ENCODE results near the gene SCAI.
"Not testable (repeated sequence)": the region's sequence is repeated elsewhere in the genome, so short reads cannot be mapped to it uniquely, and the experiment has no call there.

Gene SCAI

GRCh38 chr9:125061391-125061790, 81.9 kb downstream of the SCAI start:
- no peak overlapping the region for H3K9ac ChIP-seq (ENCODE audit: low read length)
- H3K27me3 ChIP-seq (ENCODE audit: control insufficient read depth, insufficient read depth, low read length): no peaks in the 10 kb centered on the region
- no peaks in the 10 kb centered on the region for H3K9me3 ChIP-seq (ENCODE audit: control insufficient read depth, low read depth, low read length)
- no peak overlapping the region for H3K27ac ChIP-seq (ENCODE audit: low read length)
- H3K36me3 ChIP-seq (ENCODE audit: control insufficient read depth, low read depth, low read length): no peaks in the 10 kb centered on the region
- no peaks in the 10 kb centered on the region for H3K4me1 ChIP-seq (ENCODE audit: control insufficient read depth, low read depth, low read length)
- H3K4me3 ChIP-seq (ENCODE audit: low read length): no peak overlapping the region

GRCh38 chr9:125049212-125050049, 93.9 kb downstream of the SCAI start:
- no peak overlapping the region for H3K27ac ChIP-seq (ENCODE audit: low read length)
- peaks cover 6% of the 10 kb centered on the region for H3K36me3 ChIP-seq (ENCODE audit: control insufficient read depth, low read depth, low read length)

GRCh38 chr9:125043631-125044030, 99.7 kb downstream of the SCAI start:
- Histone ChIP-seq H3K4me1 (ENCODE audit: control insufficient read depth, low read depth, low read length) (no peaks in the 10 kb centered on the region), H3K4me3 (ENCODE audit: low read length) (no peak overlapping the region), H3K36me3 (ENCODE audit: control insufficient read depth, low read depth, low read length) (no peaks in the 10 kb centered on the region), H3K9me3 (ENCODE audit: control insufficient read depth, low read depth, low read length) (no peaks in the 10 kb centered on the region), H3K27me3 (ENCODE audit: control insufficient read depth, insufficient read depth, low read length) (no peaks in the 10 kb centered on the region), H3K27ac (ENCODE audit: low read length) (no peak overlapping the region), H3K9ac (ENCODE audit: low read length) (no peak overlapping the region)

More at GRCh38 chr9:125049212-125050049, 93.9 kb downstream of the SCAI start:
- no peak overlapping the region for H3K4me3 ChIP-seq (ENCODE audit: low read length)
- no peaks in the 10 kb centered on the region for H3K4me1 ChIP-seq (ENCODE audit: control insufficient read depth, low read depth, low read length)
- H3K9me3 ChIP-seq (ENCODE audit: control insufficient read depth, low read depth, low read length): no peaks in the 10 kb centered on the region
- H3K9ac ChIP-seq (ENCODE audit: low read length): no peak overlapping the region
- no peaks in the 10 kb centered on the region for H3K27me3 ChIP-seq (ENCODE audit: control insufficient read depth, insufficient read depth, low read length)

GRCh38 chr9:125043148-125043547, 100.2 kb downstream of the SCAI start:
- Histone ChIP-seq H3K4me1 (ENCODE audit: control insufficient read depth, low read depth, low read length) (no peaks in the 10 kb centered on the region), H3K27me3 (ENCODE audit: control insufficient read depth, insufficient read depth, low read length) (no peaks in the 10 kb centered on the region), H3K4me3 (ENCODE audit: low read length) (no peak overlapping the region), H3K9ac (ENCODE audit: low read length) (no peak overlapping the region), H3K36me3 (ENCODE audit: control insufficient read depth, low read depth, low read length) (no peaks in the 10 kb centered on the region), H3K27ac (ENCODE audit: low read length) (no peak overlapping the region), H3K9me3 (ENCODE audit: control insufficient read depth, low read depth, low read length) (no peaks in the 10 kb centered on the region)

GRCh38 chr9:125038166-125038565, 105.2 kb downstream of the SCAI start:
- Histone ChIP-seq H3K9ac (ENCODE audit: low read length) (no peak overlapping the region), H3K4me1 (ENCODE audit: control insufficient read depth, low read depth, low read length) (no peaks in the 10 kb centered on the region), H3K9me3 (ENCODE audit: control insufficient read depth, low read depth, low read length) (no peaks in the 10 kb centered on the region), H3K36me3 (ENCODE audit: control insufficient read depth, low read depth, low read length) (no peaks in the 10 kb centered on the region), H3K4me3 (ENCODE audit: low read length) (no peak overlapping the region), H3K27ac (ENCODE audit: low read length) (no peak overlapping the region), H3K27me3 (ENCODE audit: control insufficient read depth, insufficient read depth, low read length) (no peaks in the 10 kb centered on the region)

- Histone ChIP-seq H3K4me1 (ENCODE audit: control insufficient read depth, low read depth, low read length) (no peaks in the 10 kb centered on the region), H3K27me3 (ENCODE audit: control insufficient read depth, insufficient read depth, low read length) (no peaks in the 10 kb centered on the region), H3K27ac (ENCODE audit: low read length) (no peak overlapping the region), H3K36me3 (ENCODE audit: control insufficient read depth, low read depth, low read length) (peaks cover 16% of the 10 kb centered on the region), H3K9ac (ENCODE audit: low read length) (no peak overlapping the region), H3K4me3 (ENCODE audit: low read length) (no peak overlapping the region), H3K9me3 (ENCODE audit: control insufficient read depth, low read depth, low read length) (no peaks in the 10 kb centered on the region)
Observed at GRCh38 chr9:125028041-125028440, 115.3 kb downstream of the SCAI start.

GRCh38 chr9:125024917-125025316, 118.4 kb downstream of the SCAI start:
- H3K9me3 ChIP-seq (ENCODE audit: control insufficient read depth, low read depth, low read length): no peaks in the 10 kb centered on the region
- H3K4me1 ChIP-seq (ENCODE audit: control insufficient read depth, low read depth, low read length): no peaks in the 10 kb centered on the region
- no peak overlapping the region for H3K9ac ChIP-seq (ENCODE audit: low read length)
- peaks cover 16% of the 10 kb centered on the region for H3K36me3 ChIP-seq (ENCODE audit: control insufficient read depth, low read depth, low read length)
- H3K27ac ChIP-seq (ENCODE audit: low read length): no peak overlapping the region
- H3K4me3 ChIP-seq (ENCODE audit: low read length): no peak overlapping the region
- H3K27me3 ChIP-seq (ENCODE audit: control insufficient read depth, insufficient read depth, low read length): no peaks in the 10 kb centered on the region

GRCh38 chr9:125021069-125021468, 122.3 kb downstream of the SCAI start:
- H3K4me3 ChIP-seq (ENCODE audit: low read length): no peak overlapping the region
- no peaks in the 10 kb centered on the region for H3K27me3 ChIP-seq (ENCODE audit: control insufficient read depth, insufficient read depth, low read length)
- peaks cover 19% of the 10 kb centered on the region for H3K36me3 ChIP-seq (ENCODE audit: control insufficient read depth, low read depth, low read length)
- no peaks in the 10 kb centered on the region for H3K4me1 ChIP-seq (ENCODE audit: control insufficient read depth, low read depth, low read length)
- H3K27ac ChIP-seq (ENCODE audit: low read length): no peak overlapping the region
- no peak overlapping the region for H3K9ac ChIP-seq (ENCODE audit: low read length)
- no peaks in the 10 kb centered on the region for H3K9me3 ChIP-seq (ENCODE audit: control insufficient read depth, low read depth, low read length)

- H3K27me3 ChIP-seq (ENCODE audit: control insufficient read depth, insufficient read depth, low read length); H3K36me3 ChIP-seq (ENCODE audit: control insufficient read depth, low read depth, low read length); H3K4me3 ChIP-seq (ENCODE audit: low read length); H3K27ac ChIP-seq (ENCODE audit: low read length); H3K4me1 ChIP-seq (ENCODE audit: control insufficient read depth, low read depth, low read length); H3K9me3 ChIP-seq (ENCODE audit: control insufficient read depth, low read depth, low read length); H3K9ac ChIP-seq (ENCODE audit: low read length): not testable (repeated sequence)
Observed at GRCh38 chr9:125015655-125016054, 127.7 kb downstream of the SCAI start.

GRCh38 chr9:125012013-125012412, 131.3 kb downstream of the SCAI start:
- not testable (repeated sequence) for H3K36me3 ChIP-seq (ENCODE audit: control insufficient read depth, low read depth, low read length); H3K9me3 ChIP-seq (ENCODE audit: control insufficient read depth, low read depth, low read length); H3K27ac ChIP-seq (ENCODE audit: low read length); H3K9ac ChIP-seq (ENCODE audit: low read length); H3K4me3 ChIP-seq (ENCODE audit: low read length); H3K4me1 ChIP-seq (ENCODE audit: control insufficient read depth, low read depth, low read length); H3K27me3 ChIP-seq (ENCODE audit: control insufficient read depth, insufficient read depth, low read length)

- Histone ChIP-seq H3K9me3 (ENCODE audit: control insufficient read depth, low read depth, low read length) (no peaks in the 10 kb centered on the region), H3K9ac (ENCODE audit: low read length) (no peak overlapping the region), H3K4me3 (ENCODE audit: low read length) (no peak overlapping the region), H3K27ac (ENCODE audit: low read length) (no peak overlapping the region), H3K36me3 (ENCODE audit: control insufficient read depth, low read depth, low read length) (no peaks in the 10 kb centered on the region), H3K4me1 (ENCODE audit: control insufficient read depth, low read depth, low read length) (no peaks in the 10 kb centered on the region), H3K27me3 (ENCODE audit: control insufficient read depth, insufficient read depth, low read length) (no peaks in the 10 kb centered on the region)
Observed at GRCh38 chr9:125008599-125008998, 134.7 kb downstream of the SCAI start.

- no peaks in the 10 kb centered on the region for H3K27me3 ChIP-seq (ENCODE audit: control insufficient read depth, insufficient read depth, low read length)
- no peak overlapping the region for H3K27ac ChIP-seq (ENCODE audit: low read length)
- no peaks in the 10 kb centered on the region for H3K4me1 ChIP-seq (ENCODE audit: control insufficient read depth, low read depth, low read length)
- H3K9me3 ChIP-seq (ENCODE audit: control insufficient read depth, low read depth, low read length): no peaks in the 10 kb centered on the region
- no peak overlapping the region for H3K9ac ChIP-seq (ENCODE audit: low read length)
- no peak overlapping the region for H3K4me3 ChIP-seq (ENCODE audit: low read length)
- peaks cover 16% of the 10 kb centered on the region for H3K36me3 ChIP-seq (ENCODE audit: control insufficient read depth, low read depth, low read length)
Observed at GRCh38 chr9:125003332-125003731, 140.0 kb downstream of the SCAI start.

Measured in iPS-18a (cell line).